HL-60 (cell line): ENCODE data around the gene BRAF.

Source experiments
- DNase-seq, 2 experiments: peaks; one replicate each; pipeline ENCODE4 v3.0.0-alpha.2; 2010 to 2020; ENCODE audit warnings: low read depth in 1 of 2, low spot score in 1 of 2
- H3K27ac ChIP-seq: fragments of 250-450 bp; sonication (Bioruptor Pico); replicated peaks from 2 replicates; pipeline ENCODE4 v1.5.1; 2020; ENCODE audit warnings: mild to moderate bottlenecking, moderate library complexity
- H3K27me3 ChIP-seq: fragments of 250-450 bp; sonication (Bioruptor Pico); 2 replicates; pipeline ENCODE4 v1.5.1; 2021; ENCODE audit warnings: mild to moderate bottlenecking, moderate library complexity; ENCODE audit not compliant: insufficient read depth, poor library complexity, severe bottlenecking
- H3K4me3 ChIP-seq: replicated peaks from 2 replicates; pipeline ENCODE4 v1.5.1; 2011; ENCODE audit warnings: mild to moderate bottlenecking, control low read depth, low read length; ENCODE audit not compliant: insufficient read depth
- CTCF ChIP-seq: IDR thresholded peaks from one replicate; pipeline ENCODE4 v1.5.1; 2011; ENCODE audit warnings: low read length, control low read depth, inconsistent platforms; ENCODE audit not compliant: insufficient read depth
- GABPA ChIP-seq: IDR thresholded peaks from 2 replicates; pipeline ENCODE4 v1.6.1; 2012; ENCODE audit warnings: low read depth
- POLR2AphosphoS5 ChIP-seq: IDR thresholded peaks from 2 replicates; pipeline ENCODE4 v1.6.1; 2012; ENCODE audit warnings: low read depth
- REST ChIP-seq: IDR thresholded peaks from 2 replicates; pipeline ENCODE4 v1.6.1; 2012; ENCODE audit warnings: low read depth; ENCODE audit not compliant: insufficient replicate concordance
- SPI1 ChIP-seq: IDR thresholded peaks from 2 replicates; pipeline ENCODE4 v1.6.1; 2012; ENCODE audit warnings: low read depth, mild to moderate bottlenecking, borderline replicate concordance

The BRAF gene

GRCh38 chr7:140683657-140684056 lies 241.1 kb downstream of the BRAF start:
- Histone ChIP-seq H3K27ac (no peak overlapping the region), H3K4me3 (no peak overlapping the region), H3K27me3 (no peaks in the 10 kb centered on the region)
- no peak for DNase-seq
- TF ChIP-seq SPI1 (no peak), CTCF (no peak), REST (no peak), POLR2AphosphoS5 (no peak), GABPA (no peak)

- Histone ChIP-seq H3K27ac (no peak overlapping the region), H3K4me3 (no peak overlapping the region), H3K27me3 (no peaks in the 10 kb centered on the region)
- TF ChIP-seq REST (no peak), POLR2AphosphoS5 (no peak), CTCF (no peak), SPI1 (no peak), GABPA (no peak)
- DNase-seq, result no peak
Observed at GRCh38 chr7:140681766-140682165, 243.0 kb downstream of the BRAF start.

- no peak overlapping the region for H3K27ac ChIP-seq
- no peak for DNase-seq
- no peak overlapping the region for H3K4me3 ChIP-seq
- H3K27me3 ChIP-seq, result no peaks in the 10 kb centered on the region
- TF ChIP-seq REST (no peak), CTCF (no peak), GABPA (no peak), POLR2AphosphoS5 (no peak), SPI1 (no peak)
Observed at GRCh38 chr7:140680886-140681285, 243.8 kb downstream of the BRAF start.
